Naive thymus-derived CD4-positive, alpha-beta T cell (primary cell): Measurements from ENCODE around the gene RNF146. TPM values are rescaled to one million over a fixed set of nuclear protein-coding genes. Genes with fewer than 3 reads are reported as not detected.

Experiments used
- ATAC-seq: fragments of 150-1000 bp; cut with Tn5 transposase; 2 replicates; pipeline ENCODE4 v1.10.0; 2021; ENCODE audit warnings: mild to moderate bottlenecking, moderate library complexity
- CTCF ChIA-PET: fragments of 350-600 bp; sonication (Branson Sonifier 250); formaldehyde crosslinking; loops from one replicate; lab custom pipeline; 2021; ENCODE audit warnings: antibody characterized with exemption; lab: Charles Lee
- POLR2A ChIA-PET: fragments of 350-600 bp; sonication (Branson Sonifier 250); formaldehyde crosslinking; loops from one replicate; lab custom pipeline; 2021; ENCODE audit warnings: antibody characterized with exemption, inconsistent platforms; lab: Charles Lee
- DNase-seq, 9 donors: peaks; one replicate each; pipeline versions ENCODE4 v3.0.0 to v3.0.0-alpha.2; 2020 to 2022; ENCODE audit warnings: mixed read lengths in 1 of 9
- H3K27ac ChIP-seq: one replicate; pipeline ENCODE4 v1.7.0; 2013; ENCODE audit warnings: mild to moderate bottlenecking, low read depth, low read length, moderate library complexity
- H3K27me3 ChIP-seq, 2 donors: one replicate each; pipeline ENCODE4 v1.7.0; 2013; ENCODE audit warnings: low read length in 2 of 2, mild to moderate bottlenecking in 2 of 2, moderate library complexity in 2 of 2; ENCODE audit not compliant: control insufficient read depth in 2 of 2, insufficient read depth in 2 of 2
- H3K36me3 ChIP-seq, 3 experiments: 1 replicate in 2 of 3; 2 replicates in 1 of 3; pipeline ENCODE4 v1.7.0; 2013; ENCODE audit warnings: low read length in 3 of 3, mild to moderate bottlenecking in 3 of 3, moderate library complexity in 1 of 3; ENCODE audit not compliant: insufficient read depth in 3 of 3, control insufficient read depth in 2 of 3
- H3K4me1 ChIP-seq, 2 donors: one replicate each; pipeline ENCODE4 v1.7.0; 2013; ENCODE audit warnings: low read length in 2 of 2, mild to moderate bottlenecking in 2 of 2, moderate library complexity in 1 of 2; ENCODE audit not compliant: control insufficient read depth in 2 of 2, insufficient read depth in 2 of 2
- H3K4me3 ChIP-seq: 2 replicates; pipeline ENCODE4 v1.7.0; 2013; ENCODE audit warnings: mild to moderate bottlenecking, low read length
- H3K9me3 ChIP-seq, 3 experiments: 1 replicate in 2 of 3; 2 replicates in 1 of 3; pipeline ENCODE4 v1.7.0; 2013; ENCODE audit warnings: low read length in 3 of 3; ENCODE audit not compliant: control insufficient read depth in 2 of 3
- H3K27ac Mint-ChIP-seq, 9 donors: one replicate each; pipeline ENCODE4 v1.8.0; 2020 to 2022; ENCODE audit warnings: mixed read lengths in 9 of 9, mild to moderate bottlenecking in 8 of 9, moderate library complexity in 5 of 9, inconsistent platforms in 2 of 9
- H3K27me3 Mint-ChIP-seq, 5 donors: one replicate each; pipeline ENCODE4 v1.8.0; 2021 to 2022; ENCODE audit warnings: mixed read lengths in 5 of 5, mild to moderate bottlenecking in 1 of 5
- H3K36me3 Mint-ChIP-seq, 5 donors: one replicate each; pipeline ENCODE4 v1.8.0; 2020 to 2022; ENCODE audit warnings: mixed read lengths in 5 of 5, mild to moderate bottlenecking in 3 of 5, inconsistent platforms in 1 of 5
- H3K4me1 Mint-ChIP-seq, 7 donors: one replicate each; pipeline ENCODE4 v1.8.0; 2020 to 2022; ENCODE audit warnings: mixed read lengths in 7 of 7, mild to moderate bottlenecking in 3 of 7, inconsistent platforms in 1 of 7
- H3K4me3 Mint-ChIP-seq, 10 donors: one replicate each; pipeline ENCODE4 v1.8.0; 2020 to 2022; ENCODE audit warnings: mild to moderate bottlenecking in 10 of 10, mixed read lengths in 10 of 10, moderate library complexity in 6 of 10, inconsistent platforms in 2 of 10
- H3K9me3 Mint-ChIP-seq, 11 donors: one replicate each; pipeline ENCODE4 v1.8.0; 2020 to 2022; ENCODE audit warnings: mixed read lengths in 11 of 11, mild to moderate bottlenecking in 4 of 11, inconsistent platforms in 1 of 11, moderate library complexity in 1 of 11
- intact Hi-C, 2 donors: fragments of 100-400 bp; cut with micrococcal nuclease; formaldehyde crosslinking; loops; one replicate each; pipeline ENCODE4 v1.15.1; 2023
- polyA plus RNA-seq, 2 donors: library from polyadenylated mRNA; unstranded; fragments of 300-500 nt; fragmentation: Illumina TruSeq; gene quantifications; one replicate each; pipeline ENCODE4 v1.2.3, GENCODE V29; 2021
- total RNA-seq, 6 experiments: library from RNA in 5 of 6; stranded (reverse) in 5 of 6; gene quantifications; 1 replicate in 5 of 6; 2 replicates in 1 of 6; pipeline ENCODE4 v1.2.3 and lab custom pipeline; 2021 to 2026

The RNF146 gene
- total and polyA plus RNA-seq, 7 experiments from 2014 or later: 8.1 to 38.1 (median 20.2) TPM

DNA sequence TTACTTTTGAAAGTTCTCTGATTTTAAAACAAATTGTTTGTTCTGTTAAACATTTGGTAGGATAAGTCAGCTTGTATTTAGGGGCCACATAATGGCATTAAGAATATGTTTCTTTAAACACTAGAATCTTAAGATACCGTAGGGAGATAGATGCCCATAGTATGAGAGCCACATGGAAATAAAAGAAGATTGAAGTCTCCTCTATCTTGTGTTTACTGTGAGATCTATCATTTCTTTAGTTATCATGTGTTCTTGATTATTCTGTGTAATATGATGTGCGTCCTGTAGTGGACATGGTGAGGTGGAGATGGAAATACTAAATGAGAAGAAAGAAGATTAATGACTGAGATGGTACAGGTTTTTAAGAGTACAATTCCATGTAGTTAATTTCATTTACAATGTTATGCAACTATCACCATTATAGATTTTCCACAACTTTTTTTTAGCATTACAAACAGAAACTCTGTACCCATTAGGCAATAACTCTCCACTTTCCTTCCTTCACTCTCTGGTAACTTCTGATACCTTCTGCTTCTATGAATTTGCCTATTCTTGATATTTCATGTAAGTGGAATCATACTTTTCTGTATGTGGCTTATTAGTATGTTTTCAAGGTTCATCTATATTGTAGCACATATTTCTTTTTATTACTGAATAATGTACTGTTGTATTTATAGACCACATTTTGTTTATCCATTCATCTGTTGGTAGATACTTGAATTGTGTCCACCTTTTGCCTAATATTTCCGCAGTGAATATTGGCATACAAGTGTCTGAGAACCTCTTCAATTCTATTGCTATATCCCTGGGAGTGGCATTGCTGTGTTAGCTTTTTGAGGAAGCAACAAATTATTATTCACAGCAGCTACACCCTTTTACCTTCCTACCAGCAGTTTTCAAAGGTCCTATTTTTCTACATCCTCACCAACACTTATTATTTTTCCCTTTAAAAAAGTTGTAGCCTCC is 11.5 kb downstream of the RNF146 start:
- Mint-ChIP-seq H3K27ac (peak overlapping the region in 2 of 9 donors; percentile 1 to 11), H3K36me3 (peaks cover 0 to 16% (median 15%) of the 10 kb centered on the region in 5 donors), H3K4me3 (no peak overlapping the region), H3K9me3 (no peaks in the 10 kb centered on the region), H3K4me1 (peaks cover 0 to 30% (median 28%) of the 10 kb centered on the region in 7 donors), H3K27me3 (no peaks in the 10 kb centered on the region)
- ATAC-seq (no peak), DNase-seq (no peak)
- intact Hi-C loops: no loop called here
- no peaks in the 10 kb centered on the region for H3K27me3 ChIP-seq
- no peak overlapping the region for H3K27ac ChIP-seq
- peaks cover 0 to 5% (median 0%) of the 10 kb centered on the region in 3 experiments for H3K36me3 ChIP-seq
- CTCF ChIA-PET: no interaction called here
- POLR2A ChIA-PET: interaction anchor here (0.6 to 1.6 kb wide), 2 partner anchors 12 to 66 kb away, joined by 3 read pairs; no protein-coding TSS in a partner anchor
- H3K9me3 ChIP-seq: no peaks in the 10 kb centered on the region
- H3K4me3 ChIP-seq: no peak overlapping the region
- no peaks in the 10 kb centered on the region for H3K4me1 ChIP-seq

DNA sequence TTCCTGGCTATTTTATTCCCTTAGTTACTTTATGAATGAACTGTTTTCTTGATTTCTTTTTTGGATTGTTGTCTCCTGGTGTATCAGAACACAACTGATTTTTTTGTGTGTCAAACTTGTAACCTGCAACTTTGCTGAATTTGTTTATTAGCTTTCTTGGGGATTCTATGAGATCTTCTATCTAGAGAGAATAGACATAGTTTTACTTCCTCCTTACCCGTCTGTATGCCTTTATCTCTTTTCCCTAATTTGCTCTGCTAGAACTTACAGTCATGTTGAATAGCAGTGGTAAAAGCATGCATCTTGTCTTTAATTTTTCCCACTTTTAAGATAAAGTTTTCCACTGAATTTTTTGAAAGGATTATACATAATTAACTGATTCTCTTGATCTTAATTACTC is 13.2 kb downstream of the RNF146 start:
- intact Hi-C loops: loop anchor here in 1 of 2 donors (1.0 kb wide), 1 partner anchor 8 kb away; no protein-coding TSS in a partner anchor
- Mint-ChIP-seq H3K4me1 (peaks cover 0 to 25% (median 14%) of the 10 kb centered on the region in 7 donors), H3K9me3 (no peaks in the 10 kb centered on the region), H3K36me3 (peaks cover 0 to 28% (median 22%) of the 10 kb centered on the region in 5 donors), H3K27me3 (no peaks in the 10 kb centered on the region), H3K27ac (peak overlapping the region in 6 of 9 donors; percentile 16 to 72 (median 46)), H3K4me3 (no peak overlapping the region)
- no peak overlapping the region for H3K27ac ChIP-seq
- H3K4me1 ChIP-seq: no peaks in the 10 kb centered on the region
- peaks cover 0 to 5% (median 0%) of the 10 kb centered on the region in 3 experiments for H3K36me3 ChIP-seq
- H3K27me3 ChIP-seq: no peaks in the 10 kb centered on the region
- no peaks in the 10 kb centered on the region for H3K9me3 ChIP-seq
- DNase-seq (no peak), ATAC-seq (no peak)
- H3K4me3 ChIP-seq: no peak overlapping the region
- POLR2A ChIA-PET: interaction anchor here (0.7 kb wide), 1 partner anchor 14 kb away, joined by 3 read pairs; the partner anchor contains the start of gene RNF146
- CTCF ChIA-PET: interaction anchor here (1.0 kb wide), 1 partner anchor 13 kb away, joined by 3 read pairs; the partner anchor contains the start of gene RNF146

DNA sequence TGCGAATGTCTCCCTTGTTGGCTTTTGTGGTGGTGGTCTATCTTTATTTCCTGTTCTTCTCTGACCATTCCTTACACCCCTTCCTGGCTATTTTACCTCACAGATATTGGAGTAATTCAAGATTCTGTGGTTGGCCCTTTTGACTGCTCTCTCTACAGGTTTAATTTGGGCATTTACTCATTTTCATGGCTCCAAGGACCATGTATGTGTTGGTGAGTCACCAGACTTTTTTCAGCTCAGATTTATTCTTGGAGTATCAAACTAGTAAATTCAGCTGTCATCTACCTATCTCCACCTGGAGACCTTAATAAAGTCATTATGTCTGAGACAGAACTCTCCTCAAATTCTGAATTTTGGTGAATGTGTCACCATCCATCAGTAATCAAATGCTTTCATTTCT is 15.5 kb downstream of the RNF146 start:
- ATAC-seq: no peak
- no peak for DNase-seq
- H3K27me3 ChIP-seq: no peaks in the 10 kb centered on the region
- H3K36me3 Mint-ChIP-seq: peaks cover 4 to 49% (median 36%) of the 10 kb centered on the region in 5 donors
- peaks cover 8 to 12% (median 10%) of the 10 kb centered on the region in 3 experiments for H3K36me3 ChIP-seq
- no peaks in the 10 kb centered on the region for H3K4me1 ChIP-seq
- intact Hi-C loops: no loop called here
- H3K9me3 Mint-ChIP-seq: no peaks in the 10 kb centered on the region
- CTCF ChIA-PET: interaction anchor here (1.0 kb wide), 1 partner anchor 16 kb away, joined by 3 read pairs; the partner anchor contains the start of gene RNF146
- no peak overlapping the region for H3K4me3 ChIP-seq
- no peak overlapping the region for H3K27ac ChIP-seq
- peaks cover 0 to 31% (median 20%) of the 10 kb centered on the region in 7 donors for H3K4me1 Mint-ChIP-seq
- no peak overlapping the region for H3K4me3 Mint-ChIP-seq
- H3K27me3 Mint-ChIP-seq: no peaks in the 10 kb centered on the region
- no peaks in the 10 kb centered on the region for H3K9me3 ChIP-seq
- peak overlapping the region in 3 of 9 donors; percentile 5 to 57 (median 28) for H3K27ac Mint-ChIP-seq
- POLR2A ChIA-PET: interaction anchor here (1.4 kb wide), 1 partner anchor 13 kb away, joined by 3 read pairs; no protein-coding TSS in a partner anchor

DNA sequence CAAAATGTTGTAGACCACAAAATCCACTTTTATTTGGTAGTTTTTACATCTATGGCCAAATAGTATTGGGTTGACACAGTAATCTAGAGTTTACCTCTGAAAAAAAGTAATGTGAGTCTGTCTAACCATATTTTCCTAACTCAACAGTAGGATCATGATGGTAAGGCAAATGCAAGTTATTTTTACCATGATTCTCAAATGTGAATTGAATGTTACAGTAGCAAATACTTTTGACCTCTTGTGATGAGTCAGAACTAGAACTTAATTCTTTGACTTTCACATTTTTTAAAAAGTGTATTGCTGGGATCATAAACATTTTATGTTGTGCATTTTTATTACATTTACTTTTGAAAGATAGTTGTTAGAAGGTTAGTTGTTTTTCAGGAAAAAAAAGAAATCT is 22.0 kb downstream of the RNF146 start:
- H3K27me3 Mint-ChIP-seq: no peaks in the 10 kb centered on the region
- intact Hi-C loops: no loop called here
- peak overlapping the region in 2 of 9 donors; percentile 5 to 46 for H3K27ac Mint-ChIP-seq
- POLR2A ChIA-PET: no interaction called here
- Histone ChIP-seq H3K27ac (no peak overlapping the region), H3K36me3 (peaks cover 5 to 18% (median 8%) of the 10 kb centered on the region in 3 experiments), H3K9me3 (no peaks in the 10 kb centered on the region), H3K4me1 (peaks cover 0 to 11% of the 10 kb centered on the region in 2 donors), H3K27me3 (no peaks in the 10 kb centered on the region), H3K4me3 (no peak overlapping the region)
- H3K4me3 Mint-ChIP-seq: no peak overlapping the region
- ATAC-seq (no peak), DNase-seq (no peak)
- CTCF ChIA-PET: no interaction called here
- peaks cover 13 to 47% (median 37%) of the 10 kb centered on the region in 7 donors for H3K4me1 Mint-ChIP-seq
- no peaks in the 10 kb centered on the region for H3K9me3 Mint-ChIP-seq
- H3K36me3 Mint-ChIP-seq: peaks cover 4 to 50% (median 32%) of the 10 kb centered on the region in 5 donors

DNA sequence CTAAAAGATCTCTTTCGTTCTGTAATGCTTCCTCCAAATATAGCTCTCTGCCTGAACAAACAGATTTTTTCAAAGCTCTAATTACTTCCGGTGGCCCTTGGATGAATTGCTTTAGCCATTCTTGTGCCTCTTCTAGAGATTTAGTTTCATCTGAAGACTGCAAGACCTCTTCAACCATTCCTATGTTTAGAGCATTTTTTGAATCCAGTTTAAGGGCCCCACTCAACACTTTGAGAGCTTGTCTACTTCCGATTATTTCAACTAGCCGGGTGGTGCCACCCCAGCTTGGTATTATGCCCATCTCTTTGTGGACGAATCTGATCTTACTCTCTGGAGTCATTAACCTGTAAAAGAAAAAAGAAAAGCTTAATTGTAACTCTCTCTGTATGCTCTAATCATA is 23.3 kb downstream of the RNF146 start:
- CTCF ChIA-PET: no interaction called here
- POLR2A ChIA-PET: interaction anchor here (1.1 kb wide), 1 partner anchor 13 kb away, joined by 3 read pairs; no protein-coding TSS in a partner anchor

More for the DNA sequence above, 23.3 kb downstream of the RNF146 start:
- Histone ChIP-seq H3K36me3 (peaks cover 5 to 18% (median 8%) of the 10 kb centered on the region in 3 experiments), H3K9me3 (no peaks in the 10 kb centered on the region), H3K4me3 (no peak overlapping the region), H3K27ac (no peak overlapping the region), H3K27me3 (no peaks in the 10 kb centered on the region), H3K4me1 (peaks cover 0 to 11% of the 10 kb centered on the region in 2 donors)
- no peaks in the 10 kb centered on the region for H3K9me3 Mint-ChIP-seq
- intact Hi-C loops: no loop called here
- no peaks in the 10 kb centered on the region for H3K27me3 Mint-ChIP-seq
- peaks cover 4 to 47% (median 36%) of the 10 kb centered on the region in 5 donors for H3K36me3 Mint-ChIP-seq
- no peak for DNase-seq
- no peak for ATAC-seq
- H3K27ac Mint-ChIP-seq: peak overlapping the region in 8 of 9 donors; percentile 4 to 72 (median 40)
- peaks cover 16 to 49% (median 43%) of the 10 kb centered on the region in 7 donors for H3K4me1 Mint-ChIP-seq
- no peak overlapping the region for H3K4me3 Mint-ChIP-seq
